T-cell (primary cell): Measurements from ENCODE around the gene ROMO1. TPM values are rescaled to one million over a fixed set of nuclear protein-coding genes. Genes with fewer than 3 reads are reported as not detected.
"Not testable (repeated sequence)": the region's sequence is repeated elsewhere in the genome, so short reads cannot be mapped to it uniquely, and the experiment has no call there.

ENCODE experiments used
- ATAC-seq, 4 experiments: fragments of 200-7000 bp in 3 of 4; fragments of 150-1000 bp in 1 of 4; cut with Tn5 transposase; replicated peaks in 1 of 4; 1 replicate in 3 of 4; 2 replicates in 1 of 4; pipeline ENCODE4 v1.10.0; 2021; ENCODE audit warnings: moderate library complexity in 3 of 4, mild to moderate bottlenecking in 2 of 4, moderate number of reproducible peaks in 1 of 4
- CTCF ChIA-PET, 2 donors: fragments of 300-600 bp; sonication (Branson Sonifier 250); formaldehyde crosslinking; loops; one replicate each; lab custom pipeline; 2022; ENCODE audit warnings: antibody characterized with exemption in 2 of 2; lab: Charles Lee
- POLR2A ChIA-PET, 2 donors: fragments of 300-600 bp; sonication (Branson Sonifier 250); formaldehyde crosslinking; loops; one replicate each; lab custom pipeline; 2022; ENCODE audit warnings: antibody characterized with exemption in 2 of 2; lab: Charles Lee
- DNase-seq, 35 experiments: peaks; one replicate each; pipeline versions ENCODE4 v3.0.0 to v3.0.0-alpha.2; 2013 to 2023
- H3K27ac ChIP-seq: one replicate; pipeline ENCODE4 v1.5.1; 2013; ENCODE audit warnings: low read length
- H3K27me3 ChIP-seq, 2 experiments: replicated peaks in 1 of 2; 1 replicate in 1 of 2; 2 replicates in 1 of 2; pipeline versions ENCODE4 v1.6.1 to v1.7.0; 2013; ENCODE audit warnings: low read length in 1 of 2, mixed read lengths in 1 of 2; ENCODE audit not compliant: control insufficient read depth in 2 of 2, insufficient read depth in 2 of 2; ENCODE audit errors: extremely low read depth in 1 of 2
- H3K36me3 ChIP-seq, 2 donors: 1 replicate in 1 of 2; 2 replicates in 1 of 2; pipeline versions ENCODE4 v1.6.1 to v1.7.0; 2013; ENCODE audit warnings: low read length in 1 of 2; ENCODE audit not compliant: control insufficient read depth in 2 of 2, insufficient read depth in 1 of 2; ENCODE audit errors: extremely low read depth in 1 of 2
- H3K4me1 ChIP-seq, 2 experiments: 1 replicate in 1 of 2; 2 replicates in 1 of 2; pipeline versions ENCODE4 v1.6.1 to v1.7.0; 2013; ENCODE audit warnings: low read length in 2 of 2, mixed read lengths in 1 of 2; ENCODE audit not compliant: insufficient read depth in 2 of 2, control insufficient read depth in 1 of 2; ENCODE audit errors: extremely low read depth in 1 of 2
- H3K4me3 ChIP-seq, 2 donors: 1 replicate in 1 of 2; 2 replicates in 1 of 2; pipeline versions ENCODE4 v1.5.1 to v1.7.0; 2013; ENCODE audit warnings: mild to moderate bottlenecking in 2 of 2, low read length in 1 of 2, moderate library complexity in 1 of 2; ENCODE audit not compliant: control insufficient read depth in 1 of 2; ENCODE audit errors: extremely low read depth in 1 of 2
- H3K9me3 ChIP-seq: 2 replicates; pipeline ENCODE4 v1.7.0; 2013
- H3K27ac Mint-ChIP-seq, 2 donors: one replicate each; pipeline ENCODE4 v1.8.0; 2020 to 2021; ENCODE audit warnings: mild to moderate bottlenecking in 2 of 2, mixed read lengths in 2 of 2
- H3K27me3 Mint-ChIP-seq, 2 donors: one replicate each; pipeline ENCODE4 v1.8.0; 2021 to 2022; ENCODE audit warnings: mixed read lengths in 2 of 2
- H3K36me3 Mint-ChIP-seq: one replicate; pipeline ENCODE4 v1.8.0; 2021; ENCODE audit warnings: mixed read lengths
- H3K4me1 Mint-ChIP-seq, 3 donors: one replicate each; pipeline ENCODE4 v1.8.0; 2020 to 2022; ENCODE audit warnings: mixed read lengths in 3 of 3, mild to moderate bottlenecking in 1 of 3
- H3K4me3 Mint-ChIP-seq, 3 donors: one replicate each; pipeline ENCODE4 v1.8.0; 2020 to 2022; ENCODE audit warnings: mild to moderate bottlenecking in 3 of 3, mixed read lengths in 3 of 3, moderate library complexity in 3 of 3
- H3K9me3 Mint-ChIP-seq, 3 donors: one replicate each; pipeline ENCODE4 v1.8.0; 2020 to 2022; ENCODE audit warnings: mixed read lengths in 3 of 3
- WGBS: methylation state at CpG from one replicate; pipeline ENCODE4 v1.1.5; 2013; ENCODE audit warnings: missing lambda C conversion rate; ENCODE audit not compliant: insufficient coverage; 5-methylcytosine and 5-hydroxymethylcytosine counted together
- total RNA-seq, 35 experiments: library from RNA in 6 of 35; stranded (reverse) in 6 of 35; fragments of 120-200 nt in 1 of 35; gene quantifications; one replicate each; pipeline versions ENCODE4 v1.2.1 to v1.2.4 and lab custom pipeline; 2013 to 2026

ROMO1 gene
- total RNA-seq, 5 donors from 2014 or later (not counting 1 experiment from before 2014, with no cell fraction given) = 38.4 to 79.7 (median 62.5) TPM

DNA sequence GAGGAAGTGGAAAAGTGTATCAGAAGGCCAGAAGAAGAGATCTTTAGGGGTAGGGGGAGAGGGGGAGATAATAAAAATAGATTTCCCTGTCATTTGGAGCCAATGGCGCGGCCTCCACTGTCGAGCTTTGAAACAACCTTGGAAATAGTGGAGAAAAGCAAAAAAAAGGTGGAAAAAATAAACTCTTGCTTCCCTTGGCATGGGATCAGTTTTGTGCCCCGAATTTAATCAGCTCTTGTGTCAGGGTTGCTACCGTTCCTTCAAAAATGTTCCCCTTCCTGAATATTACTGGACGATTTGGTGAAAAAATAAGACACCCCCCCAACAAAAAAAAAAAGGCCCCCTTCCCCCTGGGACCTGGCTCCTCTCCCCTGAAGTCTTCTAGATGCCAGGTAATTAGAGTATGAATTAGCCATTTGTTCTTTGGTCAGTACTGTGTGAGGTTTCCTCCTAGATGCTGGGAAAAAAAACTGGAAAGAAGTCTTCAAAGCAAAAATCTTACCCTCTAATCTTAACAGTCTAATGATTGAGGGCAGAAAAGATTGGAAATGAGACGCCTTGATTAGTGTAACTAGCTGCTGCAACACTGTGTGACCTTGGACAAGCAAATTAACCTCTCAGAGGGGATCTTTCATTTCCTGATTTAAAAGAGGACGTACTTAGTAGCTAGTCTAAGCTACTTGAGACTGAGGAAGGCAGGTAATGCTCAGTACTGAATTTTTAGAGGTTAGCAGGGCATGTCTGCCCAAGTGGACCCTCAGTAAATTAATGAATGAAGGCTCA lies 43.7 kb downstream of the ROMO1 start:
- no peak for ATAC-seq
- Histone ChIP-seq H3K4me3 (peak overlapping the region; percentile 63 to 93), H3K27ac (peak overlapping the region; percentile 99), H3K36me3 (peaks cover 0 to 27% of the 10 kb centered on the region in 2 donors), H3K4me1 (peaks cover 35 to 43% of the 10 kb centered on the region in 2 experiments), H3K9me3 (no peaks in the 10 kb centered on the region), H3K27me3 (no peaks in the 10 kb centered on the region)
- peak overlapping the region; percentile 94 to 100 (median 99) for H3K4me3 Mint-ChIP-seq
- peaks cover 30% of the 10 kb centered on the region for H3K36me3 Mint-ChIP-seq
- 0% methylated on average over 5 of the region's 8 CpGs for WGBS
- H3K9me3 Mint-ChIP-seq = no peaks in the 10 kb centered on the region
- peak in 2 of 35 experiments; percentile 30 to 57 for DNase-seq
- peaks cover 47 to 63% (median 48%) of the 10 kb centered on the region in 3 donors for H3K4me1 Mint-ChIP-seq
- ChIA-PET POLR2A (interaction anchor here (0.5 to 7.0 kb wide), 27 partner anchors 9 to 1454 kb away, joined by 3 to 246 read pairs (median 4); partner anchors contain the start of genes PHF20 (in 2 of the 2), MMP24OS (in 1 of the 2) and SCAND1 (in 1 of the 2)), CTCF (interaction anchor here (0.5 to 3.6 kb wide), 16 partner anchors 8 to 1184 kb away, joined by 3 to 35 read pairs (median 4); partner anchors contain the start of genes PHF20 (in 2 of the 2), EDEM2 (in 1 of the 2), NFS1 (in 1 of the 2) and ROMO1 (in 1 of the 2))
- peak overlapping the region; percentile 100 for H3K27ac Mint-ChIP-seq
- no peaks in the 10 kb centered on the region for H3K27me3 Mint-ChIP-seq

DNA sequence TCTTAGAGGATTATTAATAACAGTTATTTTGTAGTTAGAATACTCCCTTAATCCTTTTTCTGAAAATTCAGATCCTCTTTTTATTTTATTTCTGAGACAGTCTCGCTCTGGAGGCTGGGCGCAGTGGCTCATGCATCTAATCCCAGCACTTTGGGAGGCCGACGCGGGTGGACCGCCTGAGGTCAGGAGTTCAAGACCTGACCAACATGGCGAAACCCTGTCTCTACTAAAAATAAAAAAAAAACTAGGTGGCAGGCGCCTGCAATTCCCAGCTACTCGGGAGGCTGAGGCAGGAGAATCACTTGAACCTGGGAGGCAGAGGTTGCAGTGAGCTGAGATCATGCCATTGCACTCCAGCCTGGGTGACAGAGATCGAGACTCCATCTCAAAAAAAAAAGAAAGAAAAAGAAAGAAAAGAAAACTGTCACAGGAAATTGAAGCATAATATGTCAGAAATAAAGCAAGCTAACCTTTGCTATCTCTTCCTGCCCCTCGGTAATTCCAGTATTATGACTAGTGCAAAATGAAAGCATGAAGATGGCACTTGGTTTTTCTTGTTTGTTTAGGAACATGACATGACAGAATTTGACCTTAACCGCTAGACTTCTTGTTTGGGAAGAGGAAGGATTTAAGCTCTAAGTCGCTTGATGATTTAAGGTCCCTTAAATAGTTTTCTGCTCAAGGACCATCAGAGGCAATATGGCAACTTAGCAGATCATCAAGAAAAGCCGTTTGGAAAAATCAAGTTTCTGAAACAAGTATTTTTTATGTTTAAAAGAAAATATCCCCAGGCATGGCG lies 44.7 kb downstream of the ROMO1 start:
- Mint-ChIP-seq H3K4me1 (peaks cover 37 to 54% (median 39%) of the 10 kb centered on the region in 3 donors), H3K9me3 (no peaks in the 10 kb centered on the region), H3K27me3 (no peaks in the 10 kb centered on the region), H3K4me3 (peak overlapping the region; percentile 94 to 100 (median 99)), H3K36me3 (peaks cover 21% of the 10 kb centered on the region), H3K27ac (peak overlapping the region; percentile 100)
- H3K27ac ChIP-seq = peak overlapping the region; percentile 99
- ChIA-PET POLR2A (interaction anchor here (0.6 to 7.0 kb wide), 9 partner anchors 8 to 80 kb away, joined by 3 to 246 read pairs (median 4); partner anchors contain the start of gene PHF20 (in 1 of the 2)), CTCF (interaction anchor here in 1 of 2 donors (0.5 to 3.6 kb wide), 7 partner anchors 25 to 258 kb away, joined by 3 to 35 read pairs (median 6); partner anchors contain the start of genes PHF20 and SCAND1)
- peaks cover 0 to 17% of the 10 kb centered on the region in 2 donors for H3K36me3 ChIP-seq
- no peaks in the 10 kb centered on the region for H3K9me3 ChIP-seq
- 37% methylated on average over 4 of the region's 15 CpGs for WGBS
- peaks cover 26 to 34% of the 10 kb centered on the region in 2 experiments for H3K4me1 ChIP-seq
- ATAC-seq (no peak), DNase-seq (peak in 1 of 35 experiments; percentile 50)
- H3K4me3 ChIP-seq = peak overlapping the region; percentile 54 to 63
- H3K27me3 ChIP-seq = no peaks in the 10 kb centered on the region

DNA sequence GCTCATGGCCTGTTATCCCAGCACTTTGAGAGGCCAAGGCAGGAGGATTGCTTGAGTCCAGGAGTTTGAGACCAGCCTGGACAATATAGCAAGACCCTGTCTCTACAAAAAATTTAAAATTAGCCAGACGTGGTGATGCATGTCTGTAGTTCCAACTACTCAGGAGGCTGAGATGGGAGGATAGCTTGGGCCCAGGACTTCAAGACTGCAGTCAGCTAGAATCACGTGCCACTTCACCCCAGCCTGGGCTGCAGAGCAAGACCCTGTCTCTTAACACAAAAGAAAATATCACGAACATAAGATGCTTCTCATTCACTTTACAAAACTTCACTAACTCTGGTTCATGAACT lies 45.3 kb downstream of the ROMO1 start:
- ChIA-PET CTCF (interaction anchor here in 1 of 2 donors (0.5 to 3.6 kb wide), 4 partner anchors 24 to 259 kb away, joined by 3 to 35 read pairs (median 4); no protein-coding TSS in a partner anchor), POLR2A (interaction anchor here (0.6 to 7.0 kb wide), 6 partner anchors 9 to 79 kb away, joined by 3 to 246 read pairs (median 4); partner anchors contain the start of gene PHF20 (in 1 of the 2))
- H3K9me3 ChIP-seq, H3K9me3 Mint-ChIP-seq, H3K27me3 ChIP-seq, ATAC-seq, H3K27me3 Mint-ChIP-seq, DNase-seq: not testable (repeated sequence)
- Mint-ChIP-seq H3K4me3 (peak overlapping the region; percentile 94 to 100 (median 99)), H3K36me3 (peaks cover 18% of the 10 kb centered on the region), H3K4me1 (peaks cover 34 to 48% (median 35%) of the 10 kb centered on the region in 3 donors), H3K27ac (peak overlapping the region; percentile 100)
- Histone ChIP-seq H3K36me3 (peaks cover 0 to 12% of the 10 kb centered on the region in 2 donors), H3K27ac (peak overlapping the region; percentile 99), H3K4me1 (peaks cover 22 to 29% of the 10 kb centered on the region in 2 experiments), H3K4me3 (peak overlapping the region in 1 of 2 donors; percentile 54)
- WGBS = no CpG with 5 or more reads among the region's 3 CpGs

Other genes with a start within 250 kb of the ROMO1 start
- gene CEP250, start 243.8 kb upstream of the ROMO1 start, total RNA-seq = 10 to 100 TPM; 45.7 to 70.7 (median 67.4) TPM
- gene C20orf173, start 169.8 kb upstream of the ROMO1 start, total RNA-seq = not detected
- 100 to 1,000 TPM; 135 to 180 (median 166) TPM for gene ERGIC3, start 157.3 kb upstream of the ROMO1 start, total RNA-seq
- 10 to 100 TPM in 2 of 5 donors, 1 to 10 TPM in 1, under 1 TPM in 2; 0.76 to 26.4 (median 1.2) TPM for gene SPAG4, start 83.6 kb upstream of the ROMO1 start, total RNA-seq
- 100 to 1,000 TPM; 284 to 408 (median 324) TPM for gene CPNE1, start 34.5 kb upstream of the ROMO1 start, total RNA-seq
- 100 to 1,000 TPM in 3 of 5 donors, 10 to 100 TPM in 2; 89.5 to 113 (median 109) TPM for gene RBM12, start 34.5 kb upstream of the ROMO1 start, total RNA-seq
- gene NFS1, start 53 bp upstream of the ROMO1 start, total RNA-seq = 10 to 100 TPM; 17.7 to 33.5 (median 31.2) TPM
- 100 to 1,000 TPM; 482 to 966 (median 536) TPM for gene RBM39, start 42.9 kb downstream of the ROMO1 start, total RNA-seq
- gene PHF20, start 72.6 kb downstream of the ROMO1 start, total RNA-seq = 100 to 1,000 TPM in 2 of 5 donors, 10 to 100 TPM in 3; 67.8 to 174 (median 68.9) TPM